ENCODE results near the gene C14orf180. TPM values are rescaled to one million over a fixed set of nuclear protein-coding genes. Genes with fewer than 3 reads are reported as not detected.

C14orf180 gene
- total RNA-seq, 1 experiment from 2014 or later = not detected

GRCh38 chr14:104557766-104558165, 21.8 kb upstream of the C14orf180 start:
- H3K4me3 ChIP-seq = no peak overlapping the region
- no peak overlapping the region for H3K4me2 ChIP-seq
- POLR2A ChIA-PET (ENCODE audit: unreplicated experiment) = no interaction called here
- no peaks in the 10 kb centered on the region for H3K9me3 ChIP-seq (ENCODE audit: insufficient read depth, low read depth)
- CTCF ChIA-PET = interaction anchor here (0.6 kb wide), 1 partner anchor 398 kb away, joined by 3 read pairs; no protein-coding TSS in a partner anchor
- no peaks in the 10 kb centered on the region for H4K20me1 ChIP-seq (ENCODE audit: insufficient read depth)
- intact Hi-C loops (cut with micrococcal nuclease; ENCODE audit: unreplicated experiment) = no loop called here
- H3K27me3 ChIP-seq (ENCODE audit: insufficient read depth, low read depth) = peaks cover 100% of the 10 kb centered on the region
- no TSS peak for BruUV-seq (replicated peaks)
- no peak for TF ChIP-seq EZH2 (IDR thresholded peaks at IDR 0.05; ENCODE audit: low read depth)
- no peak for TF ChIP-seq CTCF (conservative IDR thresholded peaks at IDR 0.05)
- no peaks in the 10 kb centered on the region for H3K4me1 ChIP-seq (replicated peaks; ENCODE audit: insufficient read depth)
- H2AFZ ChIP-seq = no peak overlapping the region
- H3K9me2 ChIP-seq (ENCODE audit: insufficient read depth) = no peaks in the 10 kb centered on the region
- no peaks in the 10 kb centered on the region for H3F3A ChIP-seq (ENCODE audit: insufficient read depth, low read depth)
- no peaks in the 10 kb centered on the region for H3K79me2 ChIP-seq (ENCODE audit: low read depth)
- no peak for DNase-seq
- no peaks in the 10 kb centered on the region for H3K36me3 ChIP-seq (ENCODE audit: low read depth)
- H3K27ac ChIP-seq = no peak overlapping the region

- H3K4me2 ChIP-seq = no peak overlapping the region
- CTCF ChIA-PET = no interaction called here
- intact Hi-C loops (cut with micrococcal nuclease; ENCODE audit: unreplicated experiment) = no loop called here
- H3K27me3 ChIP-seq (ENCODE audit: insufficient read depth, low read depth) = peaks cover 98% of the 10 kb centered on the region
- POLR2A ChIA-PET (ENCODE audit: unreplicated experiment) = no interaction called here
- DNase-seq = no peak
- H3K9me2 ChIP-seq (ENCODE audit: insufficient read depth) = no peaks in the 10 kb centered on the region
- H3K4me3 ChIP-seq = no peak overlapping the region
- no peaks in the 10 kb centered on the region for H3F3A ChIP-seq (ENCODE audit: insufficient read depth, low read depth)
- H3K9me3 ChIP-seq (ENCODE audit: insufficient read depth, low read depth) = no peaks in the 10 kb centered on the region
- BruUV-seq (replicated peaks) = no TSS peak
- TF ChIP-seq CTCF (conservative IDR thresholded peaks at IDR 0.05) (no peak), EZH2 (IDR thresholded peaks at IDR 0.05; ENCODE audit: low read depth) (no peak)
- H3K27ac ChIP-seq = no peak overlapping the region
- no peaks in the 10 kb centered on the region for H4K20me1 ChIP-seq (ENCODE audit: insufficient read depth)
- no peaks in the 10 kb centered on the region for H3K79me2 ChIP-seq (ENCODE audit: low read depth)
- H3K36me3 ChIP-seq (ENCODE audit: low read depth) = no peaks in the 10 kb centered on the region
- no peak overlapping the region for H2AFZ ChIP-seq
- no peaks in the 10 kb centered on the region for H3K4me1 ChIP-seq (replicated peaks; ENCODE audit: insufficient read depth)
Measured at GRCh38 chr14:104558231-104559027, 21.1 kb upstream of the C14orf180 start.

- TF ChIP-seq CTCF (conservative IDR thresholded peaks at IDR 0.05) (no peak), EZH2 (IDR thresholded peaks at IDR 0.05; ENCODE audit: low read depth) (no peak)
- H3K36me3 ChIP-seq (ENCODE audit: low read depth) = no peaks in the 10 kb centered on the region
- H3K4me2 ChIP-seq = no peak overlapping the region
- H3K27me3 ChIP-seq (ENCODE audit: insufficient read depth, low read depth) = peaks cover 95% of the 10 kb centered on the region
- no peak overlapping the region for H3K27ac ChIP-seq
- no peaks in the 10 kb centered on the region for H4K20me1 ChIP-seq (ENCODE audit: insufficient read depth)
- BruUV-seq (replicated peaks) = no TSS peak
- ChIA-PET CTCF (no interaction called here), POLR2A (ENCODE audit: unreplicated experiment) (no interaction called here)
- no peaks in the 10 kb centered on the region for H3K4me1 ChIP-seq (replicated peaks; ENCODE audit: insufficient read depth)
- H3K79me2 ChIP-seq (ENCODE audit: low read depth) = no peaks in the 10 kb centered on the region
- H2AFZ ChIP-seq = no peak overlapping the region
- intact Hi-C loops (cut with micrococcal nuclease; ENCODE audit: unreplicated experiment) = no loop called here
- H3K9me2 ChIP-seq (ENCODE audit: insufficient read depth) = no peaks in the 10 kb centered on the region
- DNase-seq = no peak
- H3K9me3 ChIP-seq (ENCODE audit: insufficient read depth, low read depth) = no peaks in the 10 kb centered on the region
- H3K4me3 ChIP-seq = no peak overlapping the region
- H3F3A ChIP-seq (ENCODE audit: insufficient read depth, low read depth) = no peaks in the 10 kb centered on the region
Measured at GRCh38 chr14:104559028-104559803, 20.3 kb upstream of the C14orf180 start.
